WTC11 (cell line): ENCODE results near the gene HSD11B1L. TPM values are rescaled to one million over a fixed set of nuclear protein-coding genes. Genes with fewer than 3 reads are reported as not detected.

Source experiments
- ATAC-seq: fragments of 200-7000 bp; cut with Tn5 transposase; 2 replicates; pipeline ENCODE4 v1.10.0; 2021; ENCODE audit warnings: mild to moderate bottlenecking, moderate library complexity
- CTCF ChIA-PET: fragments of 300-600 bp; sonication (Branson Sonifier 250); formaldehyde crosslinking; loops from one replicate; lab custom pipeline; 2021; ENCODE audit warnings: antibody characterized with exemption; lab: Charles Lee
- POLR2A ChIA-PET: fragments of 350-600 bp; sonication (Branson Sonifier 250); formaldehyde crosslinking; loops from one replicate; lab custom pipeline; 2021; ENCODE audit warnings: antibody characterized with exemption; lab: Charles Lee
- DNase-seq: peaks from one replicate; pipeline ENCODE4 v3.0.0; 2021; ENCODE audit warnings: low spot score
- H3K27ac Mint-ChIP-seq: 2 replicates; pipeline ENCODE4 v1.8.0; 2021; ENCODE audit warnings: mixed read lengths
- H3K27me3 Mint-ChIP-seq: 2 replicates; pipeline ENCODE4 v1.8.0; 2021; ENCODE audit warnings: low read depth, mild to moderate bottlenecking, moderate library complexity, mixed read lengths
- H3K36me3 Mint-ChIP-seq: 2 replicates; pipeline ENCODE4 v1.8.0; 2021; ENCODE audit warnings: mixed read lengths
- H3K4me1 Mint-ChIP-seq: 2 replicates; pipeline ENCODE4 v1.8.0; 2022; ENCODE audit warnings: mixed read lengths
- H3K4me3 Mint-ChIP-seq: 2 replicates; pipeline ENCODE4 v1.8.0; 2021; ENCODE audit warnings: mild to moderate bottlenecking, moderate library complexity, mixed read lengths
- H3K9me3 Mint-ChIP-seq: 2 replicates; pipeline ENCODE4 v1.8.0; 2021; ENCODE audit warnings: mixed read lengths
- ATF1 ChIP-seq: sonication (generic); formaldehyde crosslinking; IDR thresholded peaks from 2 replicates; pipeline ENCODE4 v1.8.1; 2023; ENCODE audit warnings: mild to moderate bottlenecking, moderate library complexity, missing genetic modification reagents
- CREB1 ChIP-seq: sonication (generic); formaldehyde crosslinking; IDR thresholded peaks from 2 replicates; pipeline ENCODE4 v1.8.0; 2023; ENCODE audit warnings: mild to moderate bottlenecking, missing genetic modification reagents
- CREM ChIP-seq: sonication (generic); formaldehyde crosslinking; IDR thresholded peaks from 2 replicates; pipeline ENCODE4 v1.8.1; 2022; ENCODE audit warnings: mild to moderate bottlenecking, missing genetic modification reagents, moderate library complexity
- E2F1 ChIP-seq: sonication (generic); formaldehyde crosslinking; IDR thresholded peaks from 2 replicates; pipeline ENCODE4 v1.8.0; 2022; ENCODE audit warnings: mild to moderate bottlenecking, missing genetic modification reagents
- E2F5 ChIP-seq: sonication (generic); formaldehyde crosslinking; IDR thresholded peaks from 2 replicates; pipeline ENCODE4 v1.8.1; 2022; ENCODE audit warnings: mild to moderate bottlenecking, moderate library complexity, missing genetic modification reagents
- ELF4 ChIP-seq: sonication (generic); formaldehyde crosslinking; IDR thresholded peaks from 2 replicates; pipeline ENCODE4 v1.8.1; 2022; ENCODE audit warnings: low read depth, mild to moderate bottlenecking, moderate library complexity, missing genetic modification reagents
- FOXP1 ChIP-seq: sonication (generic); formaldehyde crosslinking; IDR thresholded peaks from 2 replicates; pipeline ENCODE4 v1.8.0; 2022; ENCODE audit warnings: missing genetic modification reagents, mild to moderate bottlenecking, moderate library complexity, borderline replicate concordance
- HMGA2 ChIP-seq: fragments of 250-450 bp; sonication (Bioruptor Pico); IDR thresholded peaks from 2 replicates; pipeline ENCODE4 v1.4.0; 2021; ENCODE audit warnings: mild to moderate bottlenecking, moderate library complexity
- HMGXB4 ChIP-seq: sonication (generic); formaldehyde crosslinking; IDR thresholded peaks from 2 replicates; pipeline ENCODE4 v1.8.1; 2023; ENCODE audit warnings: mild to moderate bottlenecking, moderate library complexity, missing genetic modification reagents
- JUN ChIP-seq: sonication (generic); formaldehyde crosslinking; IDR thresholded peaks from 2 replicates; pipeline ENCODE4 v1.8.0; 2023; ENCODE audit warnings: mild to moderate bottlenecking, missing genetic modification reagents
- MAX ChIP-seq: sonication (generic); formaldehyde crosslinking; IDR thresholded peaks from 2 replicates; pipeline ENCODE4 v1.8.0; 2022; ENCODE audit warnings: mild to moderate bottlenecking, missing genetic modification reagents
- MYBL2 ChIP-seq: sonication (generic); formaldehyde crosslinking; IDR thresholded peaks from 2 replicates; pipeline ENCODE4 v1.8.1; 2023; ENCODE audit warnings: mild to moderate bottlenecking, moderate library complexity, missing genetic modification reagents
- NFATC4 ChIP-seq: fragments of 250-450 bp; sonication (Bioruptor Pico); IDR thresholded peaks from 2 replicates; pipeline ENCODE4 v1.9.0; 2021; ENCODE audit warnings: mild to moderate bottlenecking
- NR3C1 ChIP-seq: sonication (generic); formaldehyde crosslinking; conservative IDR thresholded peaks from 2 replicates; pipeline ENCODE4 v1.8.1; 2023; ENCODE audit warnings: low read depth, mild to moderate bottlenecking, missing genetic modification reagents
- PRRX2 ChIP-seq: fragments of 250-450 bp; sonication (Bioruptor Pico); IDR thresholded peaks from 2 replicates; pipeline ENCODE4 v1.8.0; 2021; ENCODE audit warnings: mild to moderate bottlenecking
- RELA ChIP-seq: sonication (generic); formaldehyde crosslinking; IDR thresholded peaks from 2 replicates; pipeline ENCODE4 v1.8.1; 2022; ENCODE audit warnings: missing genetic modification reagents, mild to moderate bottlenecking, borderline replicate concordance
- RORB ChIP-seq: fragments of 250-450 bp; sonication (Bioruptor Pico); IDR thresholded peaks from 2 replicates; pipeline ENCODE4 v1.9.0; 2021; ENCODE audit warnings: mild to moderate bottlenecking
- TCF7 ChIP-seq: sonication (generic); formaldehyde crosslinking; IDR thresholded peaks from 2 replicates; pipeline ENCODE4 v1.8.0; 2022; ENCODE audit warnings: mild to moderate bottlenecking, low read depth, missing genetic modification reagents, moderate library complexity
- TEAD1 ChIP-seq: sonication (generic); formaldehyde crosslinking; IDR thresholded peaks from 2 replicates; pipeline ENCODE4 v1.8.0; 2022; ENCODE audit warnings: mild to moderate bottlenecking, missing genetic modification reagents
- TEAD4 ChIP-seq: sonication (generic); formaldehyde crosslinking; IDR thresholded peaks from 2 replicates; pipeline ENCODE4 v1.8.0; 2022; ENCODE audit warnings: mild to moderate bottlenecking, missing genetic modification reagents
- ZNF121 ChIP-seq: sonication (generic); formaldehyde crosslinking; IDR thresholded peaks from 2 replicates; pipeline ENCODE4 v1.8.0; 2023; ENCODE audit warnings: missing genetic modification reagents
- ZNF219 ChIP-seq: sonication (generic); formaldehyde crosslinking; IDR thresholded peaks from 2 replicates; pipeline ENCODE4 v1.8.0; 2023; ENCODE audit warnings: missing genetic modification reagents, mild to moderate bottlenecking, borderline replicate concordance
- ZNF232 ChIP-seq: sonication (generic); formaldehyde crosslinking; IDR thresholded peaks from 2 replicates; pipeline ENCODE4 v1.8.0; 2022; ENCODE audit warnings: mild to moderate bottlenecking, missing genetic modification reagents
- ZNF671 ChIP-seq: fragments of 250-450 bp; sonication (Bioruptor Pico); IDR thresholded peaks from 2 replicates; pipeline ENCODE4 v1.8.0; 2021; ENCODE audit warnings: mild to moderate bottlenecking
- total RNA-seq: library from RNA; stranded (reverse); gene quantifications from 3 replicates; pipeline ENCODE4 v1.2.3, GENCODE V29; 2021

HSD11B1L gene
- total RNA-seq, 1 experiment from 2014 or later: 11.8 TPM

- Mint-ChIP-seq H3K27ac (peak overlapping the region; percentile 70), H3K36me3 (peaks cover 41% of the 10 kb centered on the region), H3K27me3 (peaks cover 5% of the 10 kb centered on the region; the same call in 1 of the 2 replicates), H3K9me3 (no peaks in the 10 kb centered on the region), H3K4me1 (peaks cover 10% of the 10 kb centered on the region; the same call in 1 of the 2 replicates), H3K4me3 (peak overlapping the region; percentile 99)
- POLR2A ChIA-PET: interaction anchor here (0.6 to 2.7 kb wide), 2 partner anchors 21 to 28 kb away, joined by 3 to 14 read pairs; partner anchors contain the start of genes CATSPERD and LONP1
- peak; percentile 7; the same call in 1 of the 2 replicates for TF ChIP-seq MAX (CRISPR knock-in tag)
- TF ChIP-seq ELF4 (CRISPR knock-in tag): 0 out of 2 replicates have a peak, but pooled peaks have one; percentile 39
- TF ChIP-seq RORB (CRISPR knock-in tag): no peak
- TF ChIP-seq HMGXB4 (CRISPR knock-in tag): 0 out of 2 replicates have a peak, but pooled peaks have one; percentile 59
- TF ChIP-seq ATF1 (CRISPR knock-in tag): peak; percentile 47; the same call in 1 of the 2 replicates
- 0 out of 2 replicates have a peak, but pooled peaks have one; percentile 27 for TF ChIP-seq MYBL2 (CRISPR knock-in tag)
- TF ChIP-seq ZNF121: peak; percentile 61; the same call in 1 of the 2 replicates
- TF ChIP-seq PRRX2 (CRISPR knock-in tag): 0 out of 2 replicates have a peak, but pooled peaks have one; percentile 34
- TF ChIP-seq RELA (CRISPR knock-in tag): peak; percentile 47; the same call in 1 of the 2 replicates
- TF ChIP-seq TEAD1 (CRISPR knock-in tag): 0 out of 2 replicates have a peak, but pooled peaks have one; percentile 49
- 0 out of 2 replicates have a peak, but pooled peaks have one; percentile 44 for TF ChIP-seq FOXP1 (CRISPR knock-in tag)
- TF ChIP-seq HMGA2 (CRISPR knock-in tag): no peak
- peak; percentile 50; the same call in 1 of the 2 replicates for TF ChIP-seq E2F1 (CRISPR knock-in tag)
- TF ChIP-seq ZNF671 (CRISPR knock-in tag): peak; percentile 56; the same call in 1 of the 2 replicates
- no peak for TF ChIP-seq ZNF232 (CRISPR knock-in tag)
- TF ChIP-seq CREB1: peak; percentile 22; the same call in 1 of the 2 replicates
- TF ChIP-seq CREM (CRISPR knock-in tag): 0 out of 2 replicates have a peak, but pooled peaks have one; percentile 32
- 0 out of 2 replicates have a peak, but pooled peaks have one; percentile 55 for TF ChIP-seq NFATC4 (CRISPR knock-in tag)
- TF ChIP-seq NR3C1 (CRISPR knock-in tag): no peak
- no peak for ATAC-seq
- CTCF ChIA-PET: interaction anchor here (0.5 kb wide), 1 partner anchor 22 kb away, joined by 3 read pairs; no protein-coding TSS in a partner anchor
- DNase-seq: no peak
Measured at GRCh38 chr19:5691822-5692722, 11.2 kb downstream of the HSD11B1L start.

GRCh38 chr19:5692723-5693194 lies 11.9 kb downstream of the HSD11B1L start:
- no peaks in the 10 kb centered on the region for H3K9me3 Mint-ChIP-seq
- ChIA-PET POLR2A (no interaction called here), CTCF (no interaction called here)
- peaks cover 10% of the 10 kb centered on the region; the same call in 1 of the 2 replicates for H3K4me1 Mint-ChIP-seq
- H3K27ac Mint-ChIP-seq: peak overlapping the region; percentile 70; the same call in 1 of the 2 replicates
- H3K27me3 Mint-ChIP-seq: peaks cover 5% of the 10 kb centered on the region; the same call in 1 of the 2 replicates
- ATAC-seq (no peak), DNase-seq (no peak)
- H3K36me3 Mint-ChIP-seq: peaks cover 42% of the 10 kb centered on the region
- peak overlapping the region; percentile 99 for H3K4me3 Mint-ChIP-seq
- TF ChIP-seq ZNF219 (CRISPR knock-in tag) (no peak), E2F5 (no peak), JUN (CRISPR knock-in tag) (no peak), TCF7 (CRISPR knock-in tag) (no peak), TEAD4 (CRISPR knock-in tag) (no peak)
